HepG2 (cell line): Measurements from ENCODE around the gene SNF8. TPM values are rescaled to one million over a fixed set of nuclear protein-coding genes. Genes with fewer than 3 reads are reported as not detected.

Experiments used
- ATF7-NPFF ChIP-seq: sonication (generic); formaldehyde crosslinking; IDR thresholded peaks from 2 replicates; pipeline ENCODE4 v1.8.1; 2023; ENCODE audit warnings: mild to moderate bottlenecking, low read depth, missing genetic modification reagents, moderate library complexity
- ATRX ChIP-seq: sonication (generic); formaldehyde crosslinking; IDR thresholded peaks from 2 replicates; pipeline ENCODE4 v1.4.0; 2020; ENCODE audit warnings: missing genetic modification reagents, borderline replicate concordance
- BCL6 ChIP-seq: IDR thresholded peaks from 2 replicates; pipeline ENCODE4 v1.6.1; 2016; ENCODE audit warnings: missing genetic modification reagents, missing compliant biosample characterization
- CCAR2 ChIP-seq: fragments of 200-400 bp; formaldehyde crosslinking; optimal IDR thresholded peaks from 2 replicates; pipeline ENCODE3; 2018; ENCODE audit warnings: low read depth, mild to moderate bottlenecking, low read length, moderate library complexity
- DPF2 ChIP-seq: sonication (generic); formaldehyde crosslinking; IDR thresholded peaks from 2 replicates; pipeline ENCODE4 v1.4.0; 2020; ENCODE audit warnings: mild to moderate bottlenecking, low read depth, missing genetic modification reagents, borderline replicate concordance
- HOXA3 ChIP-seq: sonication (generic); formaldehyde crosslinking; IDR thresholded peaks from 2 replicates; pipeline ENCODE4 v1.5.0; 2020; ENCODE audit warnings: missing genetic modification reagents
- MIER2 ChIP-seq: IDR thresholded peaks from 2 replicates; pipeline ENCODE4 v1.6.1; 2016; ENCODE audit warnings: missing biosample characterization, missing genetic modification reagents
- NKX3-1 ChIP-seq: sonication (generic); formaldehyde crosslinking; IDR thresholded peaks from 2 replicates; pipeline ENCODE4 v1.5.0; 2020; ENCODE audit warnings: missing genetic modification reagents
- NR2F2 ChIP-seq: IDR thresholded peaks from 2 replicates; pipeline ENCODE4 v1.6.1; 2012; ENCODE audit warnings: low read depth, inconsistent platforms, borderline replicate concordance
- RORA ChIP-seq: sonication (generic); formaldehyde crosslinking; IDR thresholded peaks from 2 replicates; pipeline ENCODE4 v1.5.0; 2020; ENCODE audit warnings: mild to moderate bottlenecking, missing genetic modification reagents, moderate library complexity
- TOE1 ChIP-seq: sonication (generic); formaldehyde crosslinking; IDR thresholded peaks from 2 replicates; pipeline ENCODE4 v1.4.0; 2020; ENCODE audit warnings: mild to moderate bottlenecking, missing genetic modification reagents
- ZNF121 ChIP-seq: sonication (generic); formaldehyde crosslinking; IDR thresholded peaks from 2 replicates; pipeline ENCODE4 v1.5.0; 2020; ENCODE audit warnings: mild to moderate bottlenecking, missing genetic modification reagents
- ZNF136 ChIP-seq: sonication (generic); formaldehyde crosslinking; IDR thresholded peaks from 2 replicates; pipeline ENCODE4 v1.8.1; 2022; ENCODE audit warnings: low read depth, mild to moderate bottlenecking, moderate library complexity, missing genetic modification reagents
- ZNF549 ChIP-seq: sonication (generic); formaldehyde crosslinking; IDR thresholded peaks from 2 replicates; pipeline ENCODE4 v1.5.0; 2020; ENCODE audit warnings: missing genetic modification reagents
- ZNF615 ChIP-seq: sonication (generic); formaldehyde crosslinking; IDR thresholded peaks from 2 replicates; pipeline ENCODE4 v1.5.0; 2020; ENCODE audit warnings: mild to moderate bottlenecking, missing genetic modification reagents, borderline replicate concordance
- ZNF619 ChIP-seq: sonication (generic); formaldehyde crosslinking; IDR thresholded peaks from 2 replicates; pipeline ENCODE4 v1.4.0; 2020; ENCODE audit warnings: mild to moderate bottlenecking, missing genetic modification reagents
- polyA plus RNA-seq, 8 experiments: library from polyadenylated mRNA; depleted of rRNA in 3 of 8; stranded (reverse) in 7 of 8; unstranded in 1 of 8; fragments of >200 nt; fragmentation: Illumina TruSeq in 4 of 8; extraction: Trizol in 4 of 8; gene quantifications; 2 replicates each; pipeline versions ENCODE4 v1.2.1 to v1.2.3, GENCODE V29; 2011 to 2016; ENCODE audit warnings: low read depth in 4 of 8, missing spikeins in 1 of 8, mixed read lengths in 1 of 8; ENCODE audit not compliant: insufficient read depth in 1 of 8
- total RNA-seq, 5 experiments: library from RNA; depleted of rRNA; stranded (reverse); fragments of >200 nt; fragmentation: Illumina TruSeq; extraction: Trizol; gene quantifications; 2 replicates each; pipeline ENCODE4 v1.2.3, GENCODE V29; 2016; ENCODE audit warnings: low read depth in 1 of 5
- TF ChIP-seq, protein P1 (sequence below): sonication (generic); formaldehyde crosslinking; IDR thresholded peaks from 2 replicates; pipeline ENCODE4 v1.5.0; 2020; ENCODE audit warnings: mild to moderate bottlenecking, missing genetic modification reagents
- TF ChIP-seq, protein P2 (sequence below): sonication (generic); formaldehyde crosslinking; IDR thresholded peaks from 2 replicates; pipeline ENCODE4 v1.4.0; 2020; ENCODE audit warnings: missing genetic modification reagents, mild to moderate bottlenecking, borderline replicate concordance
- TF ChIP-seq, protein P3 (sequence below): sonication (generic); formaldehyde crosslinking; IDR thresholded peaks from 2 replicates; pipeline ENCODE4 v1.4.0; 2020; ENCODE audit warnings: missing genetic modification reagents, borderline replicate concordance
- TF ChIP-seq, protein P4 (sequence below): sonication (generic); formaldehyde crosslinking; IDR thresholded peaks from 2 replicates; pipeline ENCODE4 v1.8.1; 2023; ENCODE audit warnings: mild to moderate bottlenecking, missing genetic modification reagents

SNF8 gene
- total and polyA plus RNA-seq, 2 of the 13 experiments (the other 11 are each of a cell fraction or from before 2014, with no cell fraction given), result 114 to 153 TPM

DNA sequence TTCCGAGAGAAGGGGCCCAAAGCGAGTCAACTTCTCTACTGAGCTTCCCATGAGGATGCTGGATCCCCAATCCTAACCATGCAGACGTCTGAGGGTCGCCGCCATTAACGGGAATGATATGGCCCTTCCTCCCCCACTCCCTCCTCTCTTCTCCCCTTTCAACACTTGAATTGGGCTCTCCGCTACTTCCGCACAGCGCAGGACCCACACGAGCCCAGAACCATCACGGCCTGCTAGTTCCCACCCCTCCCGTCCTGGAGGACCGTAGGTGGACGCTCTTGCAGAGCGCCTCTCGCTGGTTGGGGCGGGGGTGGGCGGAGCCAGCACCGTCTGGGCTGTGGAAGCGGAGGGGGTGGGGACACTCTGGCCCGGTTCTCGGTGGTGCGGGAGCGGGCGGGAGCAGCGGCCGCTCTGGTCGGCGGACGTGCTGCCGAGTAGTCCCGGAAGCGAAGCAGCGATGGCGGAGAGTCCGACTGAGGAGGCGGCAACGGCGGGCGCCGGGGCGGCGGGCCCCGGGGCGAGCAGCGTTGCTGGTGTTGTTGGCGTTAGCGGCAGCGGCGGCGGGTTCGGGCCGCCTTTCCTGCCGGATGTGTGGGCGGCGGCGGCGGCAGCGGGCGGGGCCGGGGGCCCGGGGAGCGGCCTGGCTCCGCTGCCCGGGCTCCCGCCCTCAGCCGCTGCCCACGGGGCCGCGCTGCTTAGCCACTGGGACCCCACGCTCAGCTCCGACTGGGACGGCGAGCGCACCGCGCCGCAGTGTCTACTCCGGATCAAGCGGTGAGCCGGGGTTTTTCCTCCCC lies 36.4 kb downstream of the SNF8 start, which contains the start of gene UBE2Z (continued):
- TF ChIP-seq ZNF136 (peak; percentile 93; the same call in 1 of the 2 replicates), HOXA3 (peak; percentile 96), DPF2 (CRISPR knock-in tag) (peak; percentile 36; the same call in 1 of the 2 replicates), TOE1 (CRISPR knock-in tag) (no peak), NKX3-1 (peak; percentile 88), ATF7-NPFF (CRISPR knock-in tag) (peak; percentile 88), ATRX (CRISPR knock-in tag) (no peak), ZNF549 (no peak), ZNF121 (CRISPR knock-in tag) (no peak; the same call in 1 of the 2 replicates), BCL6 (peak; percentile 84), MIER2 (CRISPR knock-in tag) (peak; percentile 85), NR2F2 (peak; percentile 14; the same call in 1 of the 2 replicates), CCAR2 (peak; percentile 59), ZNF615 (CRISPR knock-in tag) (no peak; the same call in 1 of the 2 replicates), RORA (CRISPR knock-in tag) (no peak), ZNF619 (peak; percentile 95; the same call in 1 of the 2 replicates)
- TF ChIP-seq, protein P1, sequence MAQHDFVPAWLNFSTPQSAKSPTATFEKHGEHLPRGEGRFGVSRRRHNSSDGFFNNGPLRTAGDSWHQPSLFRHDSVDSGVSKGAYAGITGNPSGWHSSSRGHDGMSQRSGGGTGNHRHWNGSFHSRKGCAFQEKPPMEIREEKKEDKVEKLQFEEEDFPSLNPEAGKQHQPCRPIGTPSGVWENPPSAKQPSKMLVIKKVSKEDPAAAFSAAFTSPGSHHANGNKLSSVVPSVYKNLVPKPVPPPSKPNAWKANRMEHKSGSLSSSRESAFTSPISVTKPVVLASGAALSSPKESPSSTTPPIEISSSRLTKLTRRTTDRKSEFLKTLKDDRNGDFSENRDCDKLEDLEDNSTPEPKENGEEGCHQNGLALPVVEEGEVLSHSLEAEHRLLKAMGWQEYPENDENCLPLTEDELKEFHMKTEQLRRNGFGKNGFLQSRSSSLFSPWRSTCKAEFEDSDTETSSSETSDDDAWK (CRISPR knock-in tag), result no peak
- TF ChIP-seq, protein P2, sequence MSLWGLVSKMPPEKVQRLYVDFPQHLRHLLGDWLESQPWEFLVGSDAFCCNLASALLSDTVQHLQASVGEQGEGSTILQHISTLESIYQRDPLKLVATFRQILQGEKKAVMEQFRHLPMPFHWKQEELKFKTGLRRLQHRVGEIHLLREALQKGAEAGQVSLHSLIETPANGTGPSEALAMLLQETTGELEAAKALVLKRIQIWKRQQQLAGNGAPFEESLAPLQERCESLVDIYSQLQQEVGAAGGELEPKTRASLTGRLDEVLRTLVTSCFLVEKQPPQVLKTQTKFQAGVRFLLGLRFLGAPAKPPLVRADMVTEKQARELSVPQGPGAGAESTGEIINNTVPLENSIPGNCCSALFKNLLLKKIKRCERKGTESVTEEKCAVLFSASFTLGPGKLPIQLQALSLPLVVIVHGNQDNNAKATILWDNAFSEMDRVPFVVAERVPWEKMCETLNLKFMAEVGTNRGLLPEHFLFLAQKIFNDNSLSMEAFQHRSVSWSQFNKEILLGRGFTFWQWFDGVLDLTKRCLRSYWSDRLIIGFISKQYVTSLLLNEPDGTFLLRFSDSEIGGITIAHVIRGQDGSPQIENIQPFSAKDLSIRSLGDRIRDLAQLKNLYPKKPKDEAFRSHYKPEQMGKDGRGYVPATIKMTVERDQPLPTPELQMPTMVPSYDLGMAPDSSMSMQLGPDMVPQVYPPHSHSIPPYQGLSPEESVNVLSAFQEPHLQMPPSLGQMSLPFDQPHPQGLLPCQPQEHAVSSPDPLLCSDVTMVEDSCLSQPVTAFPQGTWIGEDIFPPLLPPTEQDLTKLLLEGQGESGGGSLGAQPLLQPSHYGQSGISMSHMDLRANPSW, result no peak; the same call in 1 of the 2 replicates
- TF ChIP-seq, protein P3, sequence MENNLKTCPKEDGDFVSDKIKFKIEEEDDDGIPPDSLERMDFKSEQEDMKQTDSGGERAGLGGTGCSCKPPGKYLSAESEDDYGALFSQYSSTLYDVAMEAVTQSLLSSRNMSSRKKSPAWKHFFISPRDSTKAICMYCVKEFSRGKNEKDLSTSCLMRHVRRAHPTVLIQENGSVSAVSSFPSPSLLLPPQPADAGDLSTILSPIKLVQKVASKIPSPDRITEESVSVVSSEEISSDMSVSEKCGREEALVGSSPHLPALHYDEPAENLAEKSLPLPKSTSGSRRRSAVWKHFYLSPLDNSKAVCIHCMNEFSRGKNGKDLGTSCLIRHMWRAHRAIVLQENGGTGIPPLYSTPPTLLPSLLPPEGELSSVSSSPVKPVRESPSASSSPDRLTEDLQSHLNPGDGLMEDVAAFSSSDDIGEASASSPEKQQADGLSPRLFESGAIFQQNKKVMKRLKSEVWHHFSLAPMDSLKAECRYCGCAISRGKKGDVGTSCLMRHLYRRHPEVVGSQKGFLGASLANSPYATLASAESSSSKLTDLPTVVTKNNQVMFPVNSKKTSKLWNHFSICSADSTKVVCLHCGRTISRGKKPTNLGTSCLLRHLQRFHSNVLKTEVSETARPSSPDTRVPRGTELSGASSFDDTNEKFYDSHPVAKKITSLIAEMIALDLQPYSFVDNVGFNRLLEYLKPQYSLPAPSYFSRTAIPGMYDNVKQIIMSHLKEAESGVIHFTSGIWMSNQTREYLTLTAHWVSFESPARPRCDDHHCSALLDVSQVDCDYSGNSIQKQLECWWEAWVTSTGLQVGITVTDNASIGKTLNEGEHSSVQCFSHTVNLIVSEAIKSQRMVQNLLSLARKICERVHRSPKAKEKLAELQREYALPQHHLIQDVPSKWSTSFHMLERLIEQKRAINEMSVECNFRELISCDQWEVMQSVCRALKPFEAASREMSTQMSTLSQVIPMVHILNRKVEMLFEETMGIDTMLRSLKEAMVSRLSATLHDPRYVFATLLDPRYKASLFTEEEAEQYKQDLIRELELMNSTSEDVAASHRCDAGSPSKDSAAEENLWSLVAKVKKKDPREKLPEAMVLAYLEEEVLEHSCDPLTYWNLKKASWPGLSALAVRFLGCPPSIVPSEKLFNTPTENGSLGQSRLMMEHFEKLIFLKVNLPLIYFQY (CRISPR knock-in tag), result peak; percentile 98
- TF ChIP-seq, protein P4, sequence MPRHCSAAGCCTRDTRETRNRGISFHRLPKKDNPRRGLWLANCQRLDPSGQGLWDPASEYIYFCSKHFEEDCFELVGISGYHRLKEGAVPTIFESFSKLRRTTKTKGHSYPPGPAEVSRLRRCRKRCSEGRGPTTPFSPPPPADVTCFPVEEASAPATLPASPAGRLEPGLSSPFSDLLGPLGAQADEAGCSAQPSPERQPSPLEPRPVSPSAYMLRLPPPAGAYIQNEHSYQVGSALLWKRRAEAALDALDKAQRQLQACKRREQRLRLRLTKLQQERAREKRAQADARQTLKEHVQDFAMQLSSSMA, result no peak
